Tibial nerve (tissue), 3 donors: Measurements from ENCODE around the gene PECR.

Experiments
- CTCF ChIP-seq, 5 experiments: fragments of 200-600 bp in 3 of 5; fragments of 450-650 bp in 2 of 5; sonication (generic) in 3 of 5; IDR thresholded peaks; one replicate each; pipeline ENCODE4 v1.5.1; 2016 to 2019; ENCODE audit warnings: antibody characterized with exemption in 5 of 5, mild to moderate bottlenecking in 3 of 5, moderate library complexity in 2 of 5
- POLR2A ChIP-seq, 2 donors: fragments of 450-650 bp; IDR thresholded peaks; one replicate each; pipeline ENCODE4 v1.6.1; 2017; ENCODE audit warnings: antibody characterized with exemption in 2 of 2, mild to moderate bottlenecking in 2 of 2, moderate library complexity in 2 of 2

GRCh38 chr2:216107320-216107719 lies 25.7 kb upstream of the PECR start:
- TF ChIP-seq POLR2A (IDR thresholded peaks at IDR 0.05): no peak
- TF ChIP-seq CTCF (IDR thresholded peaks at IDR 0.05): no peak
